ENCODE results near the gene TRPC4AP.

- TF ChIP-seq POLR2A (IDR thresholded peaks at IDR 0.05) (no peak), CTCF (IDR thresholded peaks at IDR 0.05) (no peak), EP300 (IDR thresholded peaks at IDR 0.05) (no peak)
These were observed 30.1 kb downstream of the TRPC4AP start for GRCh38 chr20:35062478-35062877.
